Measurements from ENCODE around the gene ZNF385B. TPM values are rescaled to one million over a fixed set of nuclear protein-coding genes. Genes with fewer than 3 reads are reported as not detected.

ZNF385B gene
- total and polyA plus RNA-seq, 9 of the 15 experiments (the other 6 are each of a cell fraction or from before 2014, with no cell fraction given), result 0.50 TPM; not detected in 8

DNA sequence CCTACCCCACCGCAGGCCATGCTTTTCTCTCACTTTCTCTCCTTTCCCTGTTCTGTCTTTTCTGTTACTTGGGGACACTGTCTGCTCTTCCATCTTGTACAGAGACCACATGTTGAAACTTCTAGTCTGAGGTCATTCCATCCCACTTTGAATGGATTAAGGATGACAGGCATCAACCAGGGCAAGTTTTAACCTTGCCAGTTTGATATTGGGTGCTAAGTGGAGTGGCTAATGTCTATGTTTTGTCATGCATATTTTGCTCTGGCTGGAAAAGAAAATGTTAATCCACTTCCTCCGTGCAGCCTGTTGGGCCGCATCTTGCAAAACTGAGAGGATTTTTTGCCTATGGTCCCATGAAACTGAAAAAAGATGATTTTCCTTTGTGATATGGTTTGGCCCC lies 391.3 kb downstream of the ZNF385B start (continued):
- TF ChIP-seq, protein P1, sequence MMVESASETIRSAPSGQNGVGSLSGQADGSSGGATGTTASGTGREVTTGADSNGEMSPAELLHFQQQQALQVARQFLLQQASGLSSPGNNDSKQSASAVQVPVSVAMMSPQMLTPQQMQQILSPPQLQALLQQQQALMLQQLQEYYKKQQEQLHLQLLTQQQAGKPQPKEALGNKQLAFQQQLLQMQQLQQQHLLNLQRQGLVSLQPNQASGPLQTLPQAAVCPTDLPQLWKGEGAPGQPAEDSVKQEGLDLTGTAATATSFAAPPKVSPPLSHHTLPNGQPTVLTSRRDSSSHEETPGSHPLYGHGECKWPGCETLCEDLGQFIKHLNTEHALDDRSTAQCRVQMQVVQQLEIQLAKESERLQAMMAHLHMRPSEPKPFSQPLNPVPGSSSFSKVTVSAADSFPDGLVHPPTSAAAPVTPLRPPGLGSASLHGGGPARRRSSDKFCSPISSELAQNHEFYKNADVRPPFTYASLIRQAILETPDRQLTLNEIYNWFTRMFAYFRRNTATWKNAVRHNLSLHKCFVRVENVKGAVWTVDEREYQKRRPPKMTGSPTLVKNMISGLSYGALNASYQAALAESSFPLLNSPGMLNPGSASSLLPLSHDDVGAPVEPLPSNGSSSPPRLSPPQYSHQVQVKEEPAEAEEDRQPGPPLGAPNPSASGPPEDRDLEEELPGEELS (CRISPR knock-in tag; IDR thresholded peaks at IDR 0.05; ENCODE audit: borderline replicate concordance), result no peak
- TF ChIP-seq ZNF507 (tag; conservative IDR thresholded peaks at IDR 0.05), result no peak
- no peak for TF ChIP-seq ZNF41 (CRISPR knock-in tag; conservative IDR thresholded peaks at IDR 0.05)

DNA sequence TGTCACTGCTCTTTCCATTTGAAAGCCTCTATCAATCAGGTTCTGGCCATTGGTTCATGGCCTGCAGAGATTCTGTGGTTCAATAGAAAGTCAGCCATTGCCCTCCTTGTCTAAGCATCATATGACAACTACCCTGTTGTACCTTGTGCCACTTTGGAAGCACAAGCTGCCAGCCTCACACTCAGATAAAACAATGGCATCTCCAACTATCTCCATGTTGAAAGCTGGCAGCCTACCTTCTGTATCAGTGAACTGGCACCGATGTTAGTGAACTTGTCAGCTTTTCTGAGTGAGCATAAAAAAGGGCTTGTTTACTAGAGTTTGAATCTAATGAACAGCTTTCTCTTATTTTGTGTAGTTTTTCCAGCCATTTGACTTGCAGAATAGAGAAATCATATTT lies 393.5 kb downstream of the ZNF385B start:
- Histone ChIP-seq H4K20me1 (replicated peaks; ENCODE audit: control insufficient read depth, insufficient read depth, low read length) (no peaks in the 10 kb centered on the region), H3K27me3 (ENCODE audit: control insufficient read depth in 2 of 2, insufficient read depth in 2 of 2, low read length in 2 of 2) (no peaks in the 10 kb centered on the region), H3K4me2 (ENCODE audit: insufficient read depth, low read length) (no peak overlapping the region), H3K36me3 (ENCODE audit: control insufficient read depth, insufficient read depth, low read length) (no peaks in the 10 kb centered on the region), H3K79me2 (ENCODE audit: control insufficient read depth, insufficient read depth, low read length) (no peaks in the 10 kb centered on the region), H3K4me3 (no peak overlapping the region), H3K9ac (ENCODE audit: insufficient read depth in 1 of 2, low read depth in 2 of 2, low read length in 2 of 2) (no peak overlapping the region), H3K27ac (ENCODE audit: extremely low read depth, low read depth, low read length) (no peak overlapping the region), H2AFZ (ENCODE audit: low read depth, low read length) (no peak overlapping the region), H3K9me3 (replicated peaks; ENCODE audit: control insufficient read depth, insufficient read depth, low read depth, low read length) (no peaks in the 10 kb centered on the region), H3K9me1 (ENCODE audit: control insufficient read depth, insufficient read depth, low read length) (no peaks in the 10 kb centered on the region), H3K4me1 (replicated peaks in 1 of 2; ENCODE audit: control insufficient read depth in 2 of 2, insufficient read depth in 2 of 2, low read length in 2 of 2) (no peaks in the 10 kb centered on the region)
- in situ Hi-C loops (cut with MboI), result no loop called here
- POLR2A ChIA-PET, result no interaction called here
- FAIRE-seq (no peak), DNase-seq (ENCODE audit: extremely low read depth in 1 of 4, low spot score in 3 of 4) (no peak), ATAC-seq (no peak)
- WGBS (ENCODE audit: insufficient coverage, low coverage, missing lambda C conversion rate), result 0% methylated on average over 1 of the region's 1 CpG
- BruUV-seq (replicated peaks), result no TSS peak
- intact Hi-C loops (cut with micrococcal nuclease), result no loop called here
- CTCF ChIA-PET (ENCODE audit: low intra/inter-chr PET ratio), result no interaction called here
- TF ChIP-seq, protein P2, sequence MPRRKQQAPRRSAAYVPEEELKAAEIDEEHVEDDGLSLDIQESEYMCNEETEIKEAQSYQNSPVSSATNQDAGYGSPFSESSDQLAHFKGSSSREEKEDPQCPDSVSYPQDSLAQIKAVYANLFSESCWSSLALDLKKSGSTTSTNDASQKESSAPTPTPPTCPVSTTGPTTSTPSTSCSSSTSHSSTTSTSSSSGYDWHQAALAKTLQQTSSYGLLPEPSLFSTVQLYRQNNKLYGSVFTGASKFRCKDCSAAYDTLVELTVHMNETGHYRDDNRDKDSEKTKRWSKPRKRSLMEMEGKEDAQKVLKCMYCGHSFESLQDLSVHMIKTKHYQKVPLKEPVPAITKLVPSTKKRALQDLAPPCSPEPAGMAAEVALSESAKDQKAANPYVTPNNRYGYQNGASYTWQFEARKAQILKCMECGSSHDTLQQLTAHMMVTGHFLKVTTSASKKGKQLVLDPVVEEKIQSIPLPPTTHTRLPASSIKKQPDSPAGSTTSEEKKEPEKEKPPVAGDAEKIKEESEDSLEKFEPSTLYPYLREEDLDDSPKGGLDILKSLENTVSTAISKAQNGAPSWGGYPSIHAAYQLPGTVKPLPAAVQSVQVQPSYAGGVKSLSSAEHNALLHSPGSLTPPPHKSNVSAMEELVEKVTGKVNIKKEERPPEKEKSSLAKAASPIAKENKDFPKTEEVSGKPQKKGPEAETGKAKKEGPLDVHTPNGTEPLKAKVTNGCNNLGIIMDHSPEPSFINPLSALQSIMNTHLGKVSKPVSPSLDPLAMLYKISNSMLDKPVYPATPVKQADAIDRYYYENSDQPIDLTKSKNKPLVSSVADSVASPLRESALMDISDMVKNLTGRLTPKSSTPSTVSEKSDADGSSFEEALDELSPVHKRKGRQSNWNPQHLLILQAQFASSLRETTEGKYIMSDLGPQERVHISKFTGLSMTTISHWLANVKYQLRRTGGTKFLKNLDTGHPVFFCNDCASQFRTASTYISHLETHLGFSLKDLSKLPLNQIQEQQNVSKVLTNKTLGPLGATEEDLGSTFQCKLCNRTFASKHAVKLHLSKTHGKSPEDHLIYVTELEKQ (CRISPR knock-in tag; IDR thresholded peaks at IDR 0.05), result no peak
- no peak for TF ChIP-seq GATAD2A (IDR thresholded peaks at IDR 0.05)
- TF ChIP-seq, protein P3, sequence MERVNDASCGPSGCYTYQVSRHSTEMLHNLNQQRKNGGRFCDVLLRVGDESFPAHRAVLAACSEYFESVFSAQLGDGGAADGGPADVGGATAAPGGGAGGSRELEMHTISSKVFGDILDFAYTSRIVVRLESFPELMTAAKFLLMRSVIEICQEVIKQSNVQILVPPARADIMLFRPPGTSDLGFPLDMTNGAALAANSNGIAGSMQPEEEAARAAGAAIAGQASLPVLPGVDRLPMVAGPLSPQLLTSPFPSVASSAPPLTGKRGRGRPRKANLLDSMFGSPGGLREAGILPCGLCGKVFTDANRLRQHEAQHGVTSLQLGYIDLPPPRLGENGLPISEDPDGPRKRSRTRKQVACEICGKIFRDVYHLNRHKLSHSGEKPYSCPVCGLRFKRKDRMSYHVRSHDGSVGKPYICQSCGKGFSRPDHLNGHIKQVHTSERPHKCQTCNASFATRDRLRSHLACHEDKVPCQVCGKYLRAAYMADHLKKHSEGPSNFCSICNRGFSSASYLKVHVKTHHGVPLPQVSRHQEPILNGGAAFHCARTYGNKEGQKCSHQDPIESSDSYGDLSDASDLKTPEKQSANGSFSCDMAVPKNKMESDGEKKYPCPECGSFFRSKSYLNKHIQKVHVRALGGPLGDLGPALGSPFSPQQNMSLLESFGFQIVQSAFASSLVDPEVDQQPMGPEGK (CRISPR knock-in tag; IDR thresholded peaks at IDR 0.05; ENCODE audit: borderline replicate concordance), result no peak
- TF ChIP-seq RBM39 (optimal IDR thresholded peaks at IDR 0.05; ENCODE audit: low read depth, low read length), result no peak
- no peak for TF ChIP-seq ZNF311 (CRISPR knock-in tag; IDR thresholded peaks at IDR 0.05)
- TF ChIP-seq HLTF (IDR thresholded peaks at IDR 0.05), result no peak
- TF ChIP-seq ZNF384 (IDR thresholded peaks at IDR 0.05; ENCODE audit: low read depth, low read length), result no peak
- TF ChIP-seq FOXK2 (conservative IDR thresholded peaks at IDR 0.05 in 1 of 2, IDR thresholded peaks at IDR 0.05 in 1 of 2; ENCODE audit: low read depth in 2 of 2), result no peak
- TF ChIP-seq ETS2 (tag; IDR thresholded peaks at IDR 0.05; ENCODE audit: borderline replicate concordance, poor library complexity, severe bottlenecking), result no peak
- no peak for TF ChIP-seq TBL1XR1 (IDR thresholded peaks at IDR 0.05; ENCODE audit: low read length in 2 of 2)
- no peak for TF ChIP-seq NCOA6 (IDR thresholded peaks at IDR 0.05)
- TF ChIP-seq ZC3H8 (IDR thresholded peaks at IDR 0.05), result no peak
- no peak for TF ChIP-seq FOXJ2 (tag; IDR thresholded peaks at IDR 0.05)
